H1 (cell line): ENCODE measurements around the gene TGFBR1. TPM values are rescaled to one million over a fixed set of nuclear protein-coding genes. Genes with fewer than 3 reads are reported as not detected.

Experiments
- ASH2L ChIP-seq: fragments of 200-600, 300-600 bp; sonication (generic); IDR thresholded peaks from one replicate; pipeline ENCODE4 v1.7.1; 2017; ENCODE audit warnings: low read length
- BCL11A ChIP-seq, 2 experiments: IDR thresholded peaks; one replicate each; pipeline ENCODE4 v1.6.1; 2011; ENCODE audit warnings: low read depth in 2 of 2, low read length in 2 of 2, mild to moderate bottlenecking in 2 of 2
- CTBP2 ChIP-seq: IDR thresholded peaks from 2 replicates; pipeline ENCODE4 v1.7.0; 2011; ENCODE audit warnings: borderline replicate concordance, mild to moderate bottlenecking, moderate library complexity, mixed read lengths, low read length; ENCODE audit not compliant: insufficient read depth, insufficient read length
- NANOG ChIP-seq: IDR thresholded peaks from 2 replicates; pipeline ENCODE4 v1.6.1; 2011; ENCODE audit warnings: low read length, low read depth, mild to moderate bottlenecking, inconsistent platforms; ENCODE audit not compliant: insufficient read depth, poor library complexity, severe bottlenecking
- RBBP5 ChIP-seq: IDR thresholded peaks from 2 replicates; pipeline ENCODE4 v1.7.1; 2012; ENCODE audit warnings: low read depth, mild to moderate bottlenecking, inconsistent platforms, low read length, moderate library complexity, borderline replicate concordance
- RXRA ChIP-seq: IDR thresholded peaks from 2 replicates; pipeline ENCODE4 v1.6.1; 2011; ENCODE audit warnings: low read depth, mild to moderate bottlenecking, low read length, moderate library complexity; ENCODE audit not compliant: insufficient read depth
- SIRT6 ChIP-seq: IDR thresholded peaks from one replicate; pipeline ENCODE4 v1.7.1; 2012; ENCODE audit warnings: low read length, inconsistent platforms
- SP4 ChIP-seq: IDR thresholded peaks from 2 replicates; pipeline ENCODE4 v1.6.1; 2012; ENCODE audit warnings: low read length, inconsistent platforms
- SRF ChIP-seq: IDR thresholded peaks from 2 replicates; pipeline ENCODE4 v1.6.1; 2011; ENCODE audit warnings: mild to moderate bottlenecking, low read depth, low read length, moderate library complexity
- polyA plus RNA-seq, 7 experiments: library from polyadenylated mRNA; depleted of rRNA in 3 of 7; stranded (reverse) in 5 of 7; unstranded in 2 of 7; fragments of >200 nt in 5 of 7; fragments of 200-250 nt in 2 of 7; gene quantifications; 1 replicate in 5 of 7; 2 replicates in 1 of 7; 4 replicates in 1 of 7; pipeline versions ENCODE4 v1.2.1 to v1.2.3, GENCODE V29; 2011 to 2013; ENCODE audit warnings: missing spikeins in 2 of 7, mixed read lengths in 2 of 7
- total RNA-seq: library from RNA; stranded (reverse); fragmentation: NEBNext Ultra II Directional; extraction: Animal tissue kit (Norgen Biotek cat#: 25700); gene quantifications from 2 replicates; pipeline ENCODE4 v1.2.1, GENCODE V29; 2021
- TF ChIP-seq, protein P1 (sequence below): fragments of 300-600 bp; sonication (generic); IDR thresholded peaks from 2 replicates; pipeline ENCODE4 v1.7.1; 2012; ENCODE audit warnings: low read length, moderate library complexity, mild to moderate bottlenecking, inconsistent platforms; ENCODE audit not compliant: insufficient replicate concordance

TGFBR1 gene
- total and polyA plus RNA-seq, 2 of the 8 experiments (the other 6 are each of a cell fraction or from before 2014, with no cell fraction given): 16.8 to 52.4 TPM

DNA sequence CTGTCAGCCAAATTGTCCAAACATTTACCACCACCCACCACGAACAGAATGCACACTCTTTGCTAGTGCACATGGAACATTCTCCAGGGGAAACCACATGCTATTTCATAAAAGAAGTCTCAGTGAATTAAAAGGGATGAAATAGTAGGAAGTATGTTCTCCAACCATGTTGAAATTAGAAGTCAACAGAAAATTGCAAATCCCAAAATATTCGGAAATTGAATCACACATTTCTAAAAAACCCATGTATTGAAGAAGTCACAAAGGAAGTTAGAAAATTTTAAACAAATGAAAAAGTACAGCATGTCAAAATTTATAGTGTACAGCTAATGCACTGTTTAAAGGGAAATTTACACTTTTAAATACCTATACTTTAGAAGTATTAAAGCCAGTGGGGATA is 50.8 kb downstream of the TGFBR1 start (continued):
- TF ChIP-seq, protein P1, sequence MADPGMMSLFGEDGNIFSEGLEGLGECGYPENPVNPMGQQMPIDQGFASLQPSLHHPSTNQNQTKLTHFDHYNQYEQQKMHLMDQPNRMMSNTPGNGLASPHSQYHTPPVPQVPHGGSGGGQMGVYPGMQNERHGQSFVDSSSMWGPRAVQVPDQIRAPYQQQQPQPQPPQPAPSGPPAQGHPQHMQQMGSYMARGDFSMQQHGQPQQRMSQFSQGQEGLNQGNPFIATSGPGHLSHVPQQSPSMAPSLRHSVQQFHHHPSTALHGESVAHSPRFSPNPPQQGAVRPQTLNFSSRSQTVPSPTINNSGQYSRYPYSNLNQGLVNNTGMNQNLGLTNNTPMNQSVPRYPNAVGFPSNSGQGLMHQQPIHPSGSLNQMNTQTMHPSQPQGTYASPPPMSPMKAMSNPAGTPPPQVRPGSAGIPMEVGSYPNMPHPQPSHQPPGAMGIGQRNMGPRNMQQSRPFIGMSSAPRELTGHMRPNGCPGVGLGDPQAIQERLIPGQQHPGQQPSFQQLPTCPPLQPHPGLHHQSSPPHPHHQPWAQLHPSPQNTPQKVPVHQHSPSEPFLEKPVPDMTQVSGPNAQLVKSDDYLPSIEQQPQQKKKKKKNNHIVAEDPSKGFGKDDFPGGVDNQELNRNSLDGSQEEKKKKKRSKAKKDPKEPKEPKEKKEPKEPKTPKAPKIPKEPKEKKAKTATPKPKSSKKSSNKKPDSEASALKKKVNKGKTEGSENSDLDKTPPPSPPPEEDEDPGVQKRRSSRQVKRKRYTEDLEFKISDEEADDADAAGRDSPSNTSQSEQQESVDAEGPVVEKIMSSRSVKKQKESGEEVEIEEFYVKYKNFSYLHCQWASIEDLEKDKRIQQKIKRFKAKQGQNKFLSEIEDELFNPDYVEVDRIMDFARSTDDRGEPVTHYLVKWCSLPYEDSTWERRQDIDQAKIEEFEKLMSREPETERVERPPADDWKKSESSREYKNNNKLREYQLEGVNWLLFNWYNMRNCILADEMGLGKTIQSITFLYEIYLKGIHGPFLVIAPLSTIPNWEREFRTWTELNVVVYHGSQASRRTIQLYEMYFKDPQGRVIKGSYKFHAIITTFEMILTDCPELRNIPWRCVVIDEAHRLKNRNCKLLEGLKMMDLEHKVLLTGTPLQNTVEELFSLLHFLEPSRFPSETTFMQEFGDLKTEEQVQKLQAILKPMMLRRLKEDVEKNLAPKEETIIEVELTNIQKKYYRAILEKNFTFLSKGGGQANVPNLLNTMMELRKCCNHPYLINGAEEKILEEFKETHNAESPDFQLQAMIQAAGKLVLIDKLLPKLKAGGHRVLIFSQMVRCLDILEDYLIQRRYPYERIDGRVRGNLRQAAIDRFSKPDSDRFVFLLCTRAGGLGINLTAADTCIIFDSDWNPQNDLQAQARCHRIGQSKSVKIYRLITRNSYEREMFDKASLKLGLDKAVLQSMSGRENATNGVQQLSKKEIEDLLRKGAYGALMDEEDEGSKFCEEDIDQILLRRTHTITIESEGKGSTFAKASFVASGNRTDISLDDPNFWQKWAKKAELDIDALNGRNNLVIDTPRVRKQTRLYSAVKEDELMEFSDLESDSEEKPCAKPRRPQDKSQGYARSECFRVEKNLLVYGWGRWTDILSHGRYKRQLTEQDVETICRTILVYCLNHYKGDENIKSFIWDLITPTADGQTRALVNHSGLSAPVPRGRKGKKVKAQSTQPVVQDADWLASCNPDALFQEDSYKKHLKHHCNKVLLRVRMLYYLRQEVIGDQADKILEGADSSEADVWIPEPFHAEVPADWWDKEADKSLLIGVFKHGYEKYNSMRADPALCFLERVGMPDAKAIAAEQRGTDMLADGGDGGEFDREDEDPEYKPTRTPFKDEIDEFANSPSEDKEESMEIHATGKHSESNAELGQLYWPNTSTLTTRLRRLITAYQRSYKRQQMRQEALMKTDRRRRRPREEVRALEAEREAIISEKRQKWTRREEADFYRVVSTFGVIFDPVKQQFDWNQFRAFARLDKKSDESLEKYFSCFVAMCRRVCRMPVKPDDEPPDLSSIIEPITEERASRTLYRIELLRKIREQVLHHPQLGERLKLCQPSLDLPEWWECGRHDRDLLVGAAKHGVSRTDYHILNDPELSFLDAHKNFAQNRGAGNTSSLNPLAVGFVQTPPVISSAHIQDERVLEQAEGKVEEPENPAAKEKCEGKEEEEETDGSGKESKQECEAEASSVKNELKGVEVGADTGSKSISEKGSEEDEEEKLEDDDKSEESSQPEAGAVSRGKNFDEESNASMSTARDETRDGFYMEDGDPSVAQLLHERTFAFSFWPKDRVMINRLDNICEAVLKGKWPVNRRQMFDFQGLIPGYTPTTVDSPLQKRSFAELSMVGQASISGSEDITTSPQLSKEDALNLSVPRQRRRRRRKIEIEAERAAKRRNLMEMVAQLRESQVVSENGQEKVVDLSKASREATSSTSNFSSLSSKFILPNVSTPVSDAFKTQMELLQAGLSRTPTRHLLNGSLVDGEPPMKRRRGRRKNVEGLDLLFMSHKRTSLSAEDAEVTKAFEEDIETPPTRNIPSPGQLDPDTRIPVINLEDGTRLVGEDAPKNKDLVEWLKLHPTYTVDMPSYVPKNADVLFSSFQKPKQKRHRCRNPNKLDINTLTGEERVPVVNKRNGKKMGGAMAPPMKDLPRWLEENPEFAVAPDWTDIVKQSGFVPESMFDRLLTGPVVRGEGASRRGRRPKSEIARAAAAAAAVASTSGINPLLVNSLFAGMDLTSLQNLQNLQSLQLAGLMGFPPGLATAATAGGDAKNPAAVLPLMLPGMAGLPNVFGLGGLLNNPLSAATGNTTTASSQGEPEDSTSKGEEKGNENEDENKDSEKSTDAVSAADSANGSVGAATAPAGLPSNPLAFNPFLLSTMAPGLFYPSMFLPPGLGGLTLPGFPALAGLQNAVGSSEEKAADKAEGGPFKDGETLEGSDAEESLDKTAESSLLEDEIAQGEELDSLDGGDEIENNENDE: no peak
- TF ChIP-seq CTBP2 (no peak), SIRT6 (no peak), RBBP5 (no peak), SP4 (no peak), RXRA (no peak), SRF (no peak), NANOG (no peak), BCL11A (IDR thresholded peaks at IDR 0.05; ENCODE audit: low read depth in 2 of 2, low read length in 2 of 2) (no peak), ASH2L (no peak)
